ENCODE results near the gene LYPD4.
"Not testable (repeated sequence)": the region's sequence is repeated elsewhere in the genome, so short reads cannot be mapped to it uniquely, and the experiment has no call there.

The LYPD4 gene

DNA sequence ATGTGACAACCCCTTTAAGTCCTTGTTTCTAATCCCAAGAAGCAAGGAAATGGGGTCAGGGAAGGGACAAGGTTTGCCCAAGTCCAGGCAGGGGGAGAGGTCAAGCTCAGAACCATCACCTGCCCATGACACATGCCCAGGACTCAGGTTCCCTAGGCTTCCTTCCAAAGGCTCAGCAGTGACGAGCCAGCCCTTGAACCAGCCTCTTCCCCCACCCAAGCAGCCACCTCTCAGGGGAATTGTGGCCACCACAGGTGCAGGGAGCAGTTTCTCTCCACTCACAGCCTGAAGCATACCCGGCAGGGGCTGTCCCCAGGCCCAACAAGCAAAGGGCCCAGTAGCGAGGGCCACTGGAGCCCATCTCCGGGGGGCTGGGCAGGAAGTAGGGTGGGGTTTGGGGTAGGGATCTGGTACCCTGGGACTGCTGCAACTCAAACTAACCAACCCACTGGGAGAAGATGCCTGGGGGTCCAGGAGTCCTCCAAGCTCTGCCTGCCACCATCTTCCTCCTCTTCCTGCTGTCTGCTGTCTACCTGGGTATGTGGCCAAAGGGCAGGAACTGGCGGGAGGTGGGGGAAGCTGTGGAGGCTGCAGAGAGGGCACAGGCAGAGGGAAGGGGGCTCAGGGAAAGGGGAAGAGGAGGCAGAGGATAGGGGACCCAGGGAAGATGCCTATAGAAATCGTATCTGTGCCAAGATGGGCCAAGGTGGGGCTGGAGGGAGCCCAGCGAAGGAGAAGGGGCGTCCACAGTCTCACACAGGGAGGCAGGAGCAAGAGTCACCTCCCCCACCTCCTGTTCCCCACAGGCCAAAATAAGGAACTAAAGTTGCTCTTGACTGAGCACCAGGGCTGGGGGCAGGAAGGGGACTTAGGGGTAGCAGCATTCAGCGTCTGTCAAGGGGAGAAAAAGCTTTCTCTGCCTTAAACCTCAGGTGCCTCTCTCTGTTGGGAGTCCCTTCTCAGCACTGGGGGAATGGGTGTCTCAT, 32.7 kb upstream of the LYPD4 start, which contains the start of gene CD79A:
CD79A (plus strand) TSS at position 433 of the 986 bp plus-strand sequence; CDS start at position 459, 26 bp downstream.
- Histone ChIP-seq H3K9me3 (no peaks in the 10 kb centered on the region), H3K4me1 (peaks cover 88% of the 10 kb centered on the region), H3K36me3 (peaks cover 27% of the 10 kb centered on the region), H3K4me3 (peak within 1 kb of the TSS; percentile 80), H3K27ac (peak within 1 kb of the TSS; percentile 97), H3K4me2 (peak within 1 kb of the TSS; percentile 99), H4K20me1 (peaks cover 23% of the 10 kb centered on the region), H3K27me3 (no peaks in the 10 kb centered on the region), H3K9ac (peak within 1 kb of the TSS; percentile 96)
- TF ChIP-seq Cebpa-rat (IDR thresholded peaks at IDR 0.05) = no peak

DNA sequence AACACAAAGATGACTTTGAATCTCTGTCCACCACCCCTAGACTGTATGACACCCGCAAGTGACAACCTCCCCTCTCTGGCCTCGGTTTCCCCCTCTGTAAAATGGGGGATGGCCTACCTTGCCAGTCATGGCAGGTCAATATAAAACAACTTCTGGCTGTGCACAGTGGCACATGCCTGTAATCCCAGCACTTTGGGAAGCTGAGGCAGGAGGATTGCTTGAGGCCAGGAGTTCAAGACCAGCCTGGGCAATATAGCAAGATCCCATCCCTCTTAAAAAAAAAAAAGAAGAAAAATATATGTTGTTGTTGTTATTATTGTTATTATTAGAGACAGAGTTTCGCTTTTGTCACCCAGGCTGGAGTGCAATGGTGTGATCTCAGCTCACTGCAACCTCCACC, 31.5 kb upstream of the LYPD4 start:
- not testable (repeated sequence) for H3K9me3 ChIP-seq, H3K27me3 ChIP-seq, H3K4me3 ChIP-seq
- peaks cover 30% of the 10 kb centered on the region for H4K20me1 ChIP-seq
- peak overlapping the region; percentile 97 for H3K27ac ChIP-seq
- peaks cover 31% of the 10 kb centered on the region for H3K36me3 ChIP-seq
- peaks cover 88% of the 10 kb centered on the region for H3K4me1 ChIP-seq
- H3K4me2 ChIP-seq = peak overlapping the region; percentile 99
- H3K9ac ChIP-seq = peak overlapping the region; percentile 96

DNA sequence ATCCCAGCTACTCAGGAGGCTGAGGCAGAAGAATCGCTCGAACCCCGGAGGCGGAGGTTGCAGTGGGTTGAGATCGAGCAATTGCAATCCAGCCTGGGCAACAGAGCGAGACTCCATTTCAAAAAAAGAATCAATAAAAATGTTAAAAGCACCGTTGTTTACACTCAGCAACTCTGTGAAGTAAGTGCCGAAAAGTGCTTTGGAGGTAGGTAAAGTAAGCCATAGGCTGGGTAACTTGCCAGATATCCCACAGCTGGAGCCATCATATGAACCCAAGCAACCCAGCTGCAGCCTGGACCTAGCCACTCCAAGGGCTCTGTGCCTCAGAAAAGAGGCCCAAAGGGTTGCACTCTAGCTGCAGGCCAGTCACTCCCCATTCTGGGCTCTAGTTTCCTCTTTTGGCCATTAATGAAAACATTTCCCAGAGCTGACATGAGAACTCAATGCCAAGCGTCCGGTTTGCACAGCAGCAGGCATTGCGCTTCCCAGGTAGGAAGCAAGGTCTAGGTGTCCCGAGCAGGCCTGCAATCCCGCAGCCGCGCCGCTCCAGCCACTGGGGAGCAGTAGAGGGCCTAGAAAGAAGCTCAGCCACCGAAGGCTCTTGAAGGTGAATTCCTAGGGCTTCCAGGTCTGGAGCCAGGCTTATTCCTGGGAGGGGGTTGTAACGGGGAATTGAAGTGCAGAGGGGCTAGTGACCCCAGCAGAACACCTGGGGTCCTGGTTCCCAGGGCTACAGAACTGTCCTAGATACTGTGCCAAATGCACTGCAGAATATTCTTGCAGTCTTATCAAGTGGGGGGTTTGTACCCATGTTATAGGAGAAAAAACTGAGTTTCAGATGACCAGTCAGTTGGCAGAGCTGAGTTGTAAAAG, 28.5 kb upstream of the LYPD4 start:
- Histone ChIP-seq H4K20me1 (peaks cover 48% of the 10 kb centered on the region), H3K36me3 (peaks cover 44% of the 10 kb centered on the region), H3K4me1 (peaks cover 90% of the 10 kb centered on the region), H3K27ac (peak overlapping the region; percentile 97), H3K9me3 (no peaks in the 10 kb centered on the region), H3K9ac (peak overlapping the region; percentile 75), H3K27me3 (no peaks in the 10 kb centered on the region), H3K4me2 (peak overlapping the region; percentile 99), H3K4me3 (peak overlapping the region; percentile 47; the same call in 1 of the 2 replicates)
- TF ChIP-seq Cebpa-rat (IDR thresholded peaks at IDR 0.05) = no peak

DNA sequence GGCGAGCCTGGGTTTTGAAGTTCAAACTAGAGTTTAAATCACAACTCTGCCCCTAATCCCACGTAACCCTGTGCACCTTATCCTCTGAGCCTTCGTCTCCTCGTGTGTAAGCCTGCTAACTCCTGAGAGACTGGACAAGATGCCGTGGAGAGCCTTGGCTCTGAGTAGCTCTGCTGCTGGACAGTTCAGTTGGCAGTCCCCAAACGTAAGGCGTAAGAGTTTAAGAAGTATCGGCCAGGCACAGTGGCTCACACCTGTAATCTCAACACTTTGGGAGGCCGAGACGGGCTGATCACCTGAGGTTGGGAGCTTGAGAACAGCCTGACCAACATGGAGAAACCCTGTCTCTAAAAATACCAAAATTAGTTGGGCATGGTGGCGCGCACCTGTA, 27.9 kb upstream of the LYPD4 start:
- Histone ChIP-seq H4K20me1 (peaks cover 54% of the 10 kb centered on the region), H3K9me3 (no peaks in the 10 kb centered on the region), H3K9ac (peak overlapping the region; percentile 75), H3K4me1 (peaks cover 94% of the 10 kb centered on the region), H3K4me2 (peak overlapping the region; percentile 99), H3K36me3 (peaks cover 50% of the 10 kb centered on the region), H3K27me3 (no peaks in the 10 kb centered on the region), H3K4me3 (peak overlapping the region; percentile 47), H3K27ac (peak overlapping the region; percentile 97)
- no peak for TF ChIP-seq Cebpa-rat (IDR thresholded peaks at IDR 0.05)

DNA sequence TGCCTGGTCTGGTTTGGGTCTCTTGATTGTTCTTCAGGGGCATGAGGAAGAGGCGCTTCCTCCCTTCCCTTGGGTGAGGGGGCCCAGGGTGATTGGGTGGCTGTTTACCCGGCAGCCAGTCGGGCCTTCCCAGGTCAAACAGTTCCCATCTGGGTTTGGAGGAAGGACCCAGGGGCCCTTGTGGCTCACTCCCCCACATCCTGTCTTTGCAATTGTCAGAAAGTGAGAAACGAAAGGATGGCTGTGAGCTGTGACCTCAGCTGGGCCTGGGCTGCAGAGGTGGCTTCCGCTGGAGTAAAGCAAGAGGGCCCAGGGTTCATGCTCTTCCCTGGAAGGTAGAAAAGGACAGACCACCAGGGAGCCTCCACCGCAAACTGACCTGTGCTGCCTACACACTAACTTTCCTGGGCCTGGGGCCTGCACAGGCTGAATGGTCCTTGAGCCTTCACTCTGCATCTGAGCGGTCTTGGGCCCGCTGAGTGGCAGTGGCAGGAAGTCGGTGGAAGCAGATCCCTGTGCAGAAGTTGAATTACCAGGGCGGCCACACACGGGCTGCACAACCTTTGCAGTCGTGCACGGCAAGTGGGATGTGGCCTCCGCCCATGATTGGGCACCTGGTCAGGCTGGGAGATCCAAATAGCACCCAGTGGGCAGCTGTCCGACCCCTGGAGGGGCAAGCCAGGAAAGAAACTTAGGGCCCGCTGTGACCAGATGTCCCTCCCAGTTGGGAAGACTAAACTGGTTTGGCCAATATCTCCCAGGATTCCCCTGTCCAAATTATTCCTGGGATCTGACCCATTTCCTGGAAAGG, 27.3 kb upstream of the LYPD4 start:
- Histone ChIP-seq H3K4me3 (peak overlapping the region; percentile 47), H3K27ac (peak overlapping the region; percentile 97), H3K27me3 (no peaks in the 10 kb centered on the region), H3K9me3 (no peaks in the 10 kb centered on the region), H3K36me3 (peaks cover 56% of the 10 kb centered on the region), H3K4me2 (peak overlapping the region; percentile 99), H4K20me1 (peaks cover 60% of the 10 kb centered on the region), H3K9ac (peak overlapping the region; percentile 75), H3K4me1 (peaks cover 100% of the 10 kb centered on the region)
- TF ChIP-seq Cebpa-rat (IDR thresholded peaks at IDR 0.05) = no peak

DNA sequence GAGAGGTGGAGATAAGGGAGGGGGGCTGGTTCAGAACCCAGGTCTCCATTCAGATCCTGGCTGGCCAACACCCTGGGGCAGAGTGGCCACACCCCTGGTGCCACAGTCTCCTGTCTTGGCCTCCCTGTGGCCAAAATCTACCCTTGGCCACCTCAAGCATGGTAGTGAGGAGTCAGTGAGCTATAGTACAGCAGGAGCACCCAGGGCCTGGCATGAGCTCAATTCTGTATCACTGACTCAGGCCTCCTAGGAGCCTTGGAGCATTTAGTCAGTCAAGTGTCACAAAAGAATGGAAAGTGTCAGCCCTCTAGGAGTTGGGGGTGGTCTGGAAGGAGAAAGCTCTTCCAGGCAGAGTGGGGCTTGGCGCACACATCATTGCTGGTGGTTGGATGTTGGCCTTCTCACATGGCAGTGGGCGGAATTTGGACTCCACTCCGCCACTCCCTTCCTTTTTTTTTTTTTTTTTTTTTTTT, 26.0 kb upstream of the LYPD4 start:
- H3K36me3 ChIP-seq = peaks cover 70% of the 10 kb centered on the region
- H3K9me3 ChIP-seq = no peaks in the 10 kb centered on the region
- H4K20me1 ChIP-seq = peaks cover 74% of the 10 kb centered on the region
- H3K27me3 ChIP-seq = no peaks in the 10 kb centered on the region
- H3K4me1 ChIP-seq = peaks cover 100% of the 10 kb centered on the region
- peak overlapping the region; percentile 97 for H3K27ac ChIP-seq
- no peak overlapping the region for H3K4me3 ChIP-seq
- no peak for TF ChIP-seq Cebpa-rat (IDR thresholded peaks at IDR 0.05)
- H3K4me2 ChIP-seq = peak overlapping the region; percentile 99
- H3K9ac ChIP-seq = peak overlapping the region; percentile 74

DNA sequence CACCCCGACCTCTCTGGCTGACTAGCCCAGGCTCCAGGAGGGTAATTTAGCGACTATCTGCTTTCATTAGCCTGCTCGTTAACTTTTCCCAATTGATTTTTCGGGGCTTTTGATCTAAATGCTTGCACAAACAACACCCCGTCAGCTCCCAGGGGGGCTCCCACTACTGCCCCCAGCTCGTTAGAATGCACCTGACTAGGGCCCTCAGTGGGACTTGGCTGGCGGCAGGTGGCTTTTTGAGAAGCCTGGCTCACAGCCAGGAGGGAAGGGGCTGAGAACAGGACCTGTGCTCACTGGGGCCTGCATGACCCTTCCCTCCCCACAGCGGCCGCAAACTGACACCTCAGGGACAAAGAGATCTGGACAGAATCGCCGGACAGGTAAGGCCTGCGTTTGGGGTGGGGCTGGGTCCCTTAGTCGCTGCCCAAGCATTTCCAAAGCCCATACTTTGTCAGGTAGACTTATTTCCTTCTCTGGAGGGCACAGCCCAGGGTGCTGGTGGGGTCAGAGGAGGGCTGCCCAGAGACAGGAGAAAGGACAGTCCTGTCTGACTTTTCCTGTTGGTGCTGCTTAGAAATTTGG, 25.0 kb upstream of the LYPD4 start:
- peaks cover 80% of the 10 kb centered on the region for H3K36me3 ChIP-seq
- peak overlapping the region; percentile 99 for H3K4me2 ChIP-seq
- no peaks in the 10 kb centered on the region for H3K9me3 ChIP-seq
- peak overlapping the region; percentile 74 for H3K9ac ChIP-seq
- no peak for TF ChIP-seq Cebpa-rat (IDR thresholded peaks at IDR 0.05)
- peaks cover 100% of the 10 kb centered on the region for H3K4me1 ChIP-seq
- peak overlapping the region; percentile 97 for H3K27ac ChIP-seq
- H4K20me1 ChIP-seq = peaks cover 83% of the 10 kb centered on the region
- no peaks in the 10 kb centered on the region for H3K27me3 ChIP-seq
- peak overlapping the region; percentile 31; the same call in 1 of the 2 replicates for H3K4me3 ChIP-seq

DNA sequence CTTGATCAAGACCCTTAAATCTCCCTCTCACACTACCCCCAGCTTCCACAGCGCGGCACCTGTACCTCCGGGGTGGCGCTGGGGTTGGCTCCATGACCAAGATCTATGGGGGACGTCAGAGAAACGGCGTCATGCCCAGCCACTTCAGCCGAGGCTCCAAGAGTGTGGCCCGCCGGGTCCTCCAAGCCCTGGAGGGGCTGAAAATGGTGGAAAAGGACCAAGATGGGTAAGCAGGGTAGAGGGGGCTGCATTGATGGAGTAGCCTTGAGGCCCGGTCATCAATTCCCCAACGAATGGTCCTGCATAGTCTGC, 24.5 kb upstream of the LYPD4 start:
- Histone ChIP-seq H3K4me2 (peak overlapping the region; percentile 99), H3K27me3 (no peaks in the 10 kb centered on the region), H4K20me1 (peaks cover 88% of the 10 kb centered on the region), H3K9me3 (no peaks in the 10 kb centered on the region), H3K27ac (peak overlapping the region; percentile 97), H3K36me3 (peaks cover 85% of the 10 kb centered on the region), H3K4me1 (peaks cover 100% of the 10 kb centered on the region), H3K4me3 (peak overlapping the region; percentile 31; the same call in 1 of the 2 replicates), H3K9ac (peak overlapping the region; percentile 74)
- TF ChIP-seq Cebpa-rat (IDR thresholded peaks at IDR 0.05) = no peak

Measured in BLaER1 (cell line).